HG03565 (cell line): Measurements from ENCODE around the gene TBC1D22A.

Experiments used
- ATAC-seq: cut with Tn5 transposase; IDR thresholded peaks from one replicate; pipeline ENCODE4 v1.9.1; 2021; ENCODE audit warnings: mild to moderate bottlenecking, moderate library complexity; ENCODE audit not compliant: unreplicated experiment

The TBC1D22A gene

DNA sequence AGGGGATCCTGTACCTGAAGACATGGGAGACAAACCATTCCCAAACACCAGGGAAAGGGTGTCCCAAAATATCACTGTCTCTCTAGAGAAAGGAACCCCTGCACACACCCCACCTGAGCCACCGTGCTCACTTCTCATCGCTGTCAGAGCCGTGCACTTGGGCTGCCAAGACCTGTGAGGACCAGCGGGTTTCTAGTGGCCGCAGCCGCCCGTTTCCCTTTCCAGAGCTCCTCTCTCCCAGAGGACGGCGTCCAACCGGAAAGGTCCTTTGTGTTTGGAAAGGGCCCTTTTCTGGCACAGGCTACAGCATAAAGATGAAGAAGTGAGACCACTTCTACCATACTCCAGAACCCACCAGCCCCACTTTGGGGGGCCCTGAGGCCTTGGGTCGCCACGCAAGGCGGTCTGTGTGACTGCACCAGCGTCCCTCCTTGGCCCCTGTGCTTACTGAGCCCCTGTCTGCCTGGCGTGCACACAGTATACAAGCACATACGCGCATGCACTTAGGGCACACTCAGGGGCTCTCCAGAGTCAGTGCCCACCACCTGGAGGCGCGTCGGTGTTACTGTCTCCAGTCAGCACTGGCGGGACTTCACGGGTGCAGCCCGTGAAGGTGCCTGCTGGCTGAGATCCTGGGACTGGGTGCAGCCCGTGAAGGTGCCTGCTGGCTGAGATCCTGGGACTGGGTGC, 381.8 kb downstream of the TBC1D22A start:
- no peak for ATAC-seq

DNA sequence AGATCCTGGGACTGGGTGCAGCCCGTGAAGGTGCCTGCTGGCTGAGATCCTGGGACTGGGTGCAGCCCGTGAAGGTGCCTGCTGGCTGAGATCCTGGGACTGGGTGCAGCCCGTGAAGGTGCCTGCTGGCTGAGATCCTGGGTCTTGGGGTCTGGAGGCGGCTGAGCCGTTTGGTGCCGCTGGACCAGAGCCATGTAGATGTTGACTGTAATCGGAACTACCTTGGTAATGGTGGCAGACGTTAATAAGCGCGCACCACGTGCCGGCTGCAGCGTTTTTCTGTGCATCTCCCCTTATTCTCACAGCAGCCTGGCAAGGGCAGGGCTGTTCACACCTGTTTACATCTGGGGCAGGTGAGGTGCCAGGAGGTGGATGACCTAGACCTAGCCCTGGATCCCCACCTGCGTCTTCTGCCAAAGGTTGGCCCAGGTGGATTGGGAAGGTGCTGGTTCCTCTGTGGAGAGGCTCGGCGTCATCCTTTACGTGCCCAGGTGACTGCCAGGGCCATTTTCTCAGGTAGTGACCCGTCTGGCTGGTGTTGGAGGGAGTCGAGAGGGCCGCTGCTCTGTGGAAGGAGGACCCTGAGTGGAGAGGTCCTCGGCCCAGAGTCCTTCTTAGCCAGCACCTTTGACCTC, 382.5 kb downstream of the TBC1D22A start:
- ATAC-seq = no peak

DNA sequence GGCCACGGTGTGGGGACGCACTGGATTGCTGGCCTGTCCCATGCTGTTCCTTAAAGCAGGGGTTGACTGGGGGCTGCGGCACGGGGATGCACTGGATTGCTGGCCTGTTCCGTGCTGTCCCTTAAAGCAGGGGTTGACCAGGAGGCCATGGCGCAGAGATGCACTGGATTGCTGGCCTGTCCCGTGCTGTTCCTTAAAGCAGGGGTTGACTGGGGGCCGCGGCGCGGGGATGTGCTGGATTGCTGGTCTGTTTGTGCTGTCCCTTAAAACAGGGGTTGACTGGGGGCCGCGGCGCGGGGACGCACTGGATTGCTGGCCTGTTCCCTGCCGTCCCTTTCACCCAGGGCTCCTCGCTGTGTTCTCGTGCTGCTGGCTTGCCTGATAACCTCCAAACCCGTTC, 383.4 kb downstream of the TBC1D22A start:
- ATAC-seq = no peak

DNA sequence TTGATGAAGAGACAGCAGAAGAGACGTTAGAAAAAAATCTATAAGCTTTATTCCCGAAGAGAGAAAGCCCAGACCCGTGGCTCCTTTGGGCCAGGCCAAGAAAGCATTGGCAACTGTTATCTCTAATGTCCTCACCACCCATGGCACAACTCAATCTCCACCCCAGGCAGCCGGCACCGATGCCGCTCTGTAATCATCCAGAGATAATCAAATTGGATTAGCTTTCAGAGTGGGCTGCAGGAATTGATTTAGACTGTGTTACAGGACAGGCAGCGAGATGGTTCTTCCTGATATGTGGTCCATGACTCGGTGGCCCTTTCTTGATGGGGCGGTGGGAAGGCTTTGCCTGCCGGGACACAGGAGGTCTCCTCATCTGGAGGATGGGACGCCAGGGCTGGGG, 383.9 kb downstream of the TBC1D22A start:
- ATAC-seq = no peak

DNA sequence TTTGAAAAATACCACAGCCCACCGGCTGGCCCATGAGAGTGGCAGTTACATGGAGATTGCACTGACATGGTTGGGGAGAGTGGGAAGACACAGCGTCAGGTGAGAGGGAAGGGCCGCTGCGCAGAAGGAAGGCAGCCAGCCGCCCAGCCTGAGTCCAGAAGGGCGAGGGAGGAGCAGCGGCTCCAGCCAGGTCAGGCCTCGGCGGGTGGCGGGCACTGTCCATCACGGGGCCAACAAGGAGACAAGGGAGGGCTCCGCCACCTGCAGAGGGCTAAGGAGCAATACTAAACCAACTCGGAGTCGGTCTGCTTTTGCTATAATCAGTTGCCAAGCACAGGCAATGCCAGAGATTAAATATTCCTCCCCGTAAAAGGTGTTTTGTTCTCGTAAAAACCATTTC, 384.5 kb downstream of the TBC1D22A start:
- no peak for ATAC-seq

DNA sequence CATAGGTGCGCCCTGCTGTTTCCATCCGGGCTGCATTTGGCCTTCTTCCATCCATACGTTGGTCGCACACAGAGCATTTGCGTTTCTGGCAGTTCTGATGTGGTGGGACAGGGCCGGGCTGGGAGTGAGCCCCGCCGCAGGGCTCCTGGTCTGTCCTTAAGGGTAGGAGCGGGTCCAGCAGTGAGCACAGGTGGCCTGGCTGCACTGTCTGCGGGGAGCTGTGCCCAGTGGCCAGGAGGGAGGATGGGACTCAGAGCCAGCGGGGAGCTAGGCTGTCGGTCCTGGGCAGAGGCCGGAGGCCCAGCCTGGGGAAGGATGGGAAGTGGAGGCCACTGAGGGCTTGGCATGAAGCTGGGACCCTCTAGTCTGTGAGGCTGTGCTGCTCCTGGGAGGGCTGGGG, 385.1 kb downstream of the TBC1D22A start:
- ATAC-seq = no peak

DNA sequence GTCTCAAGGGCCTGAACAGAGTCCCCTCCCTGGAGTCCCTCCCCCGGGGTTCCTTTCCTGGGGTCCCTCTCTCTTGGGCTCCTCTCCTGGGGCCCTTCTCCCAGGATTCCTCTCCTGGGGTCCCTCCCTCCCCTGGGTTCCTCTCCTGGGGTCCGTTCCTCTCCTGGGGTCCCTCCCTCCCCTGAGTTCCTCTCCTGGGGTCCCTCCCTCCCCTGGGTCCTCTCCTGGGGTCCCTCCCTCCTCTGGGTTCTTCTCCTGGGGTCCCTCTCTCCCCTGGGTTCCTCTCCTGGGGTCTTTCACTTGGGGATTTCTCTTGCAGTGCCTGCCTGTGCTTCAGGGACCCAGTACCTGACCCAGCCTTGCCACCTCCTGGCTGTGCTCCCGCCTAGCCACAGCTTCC, 386.1 kb downstream of the TBC1D22A start:
- no peak for ATAC-seq

DNA sequence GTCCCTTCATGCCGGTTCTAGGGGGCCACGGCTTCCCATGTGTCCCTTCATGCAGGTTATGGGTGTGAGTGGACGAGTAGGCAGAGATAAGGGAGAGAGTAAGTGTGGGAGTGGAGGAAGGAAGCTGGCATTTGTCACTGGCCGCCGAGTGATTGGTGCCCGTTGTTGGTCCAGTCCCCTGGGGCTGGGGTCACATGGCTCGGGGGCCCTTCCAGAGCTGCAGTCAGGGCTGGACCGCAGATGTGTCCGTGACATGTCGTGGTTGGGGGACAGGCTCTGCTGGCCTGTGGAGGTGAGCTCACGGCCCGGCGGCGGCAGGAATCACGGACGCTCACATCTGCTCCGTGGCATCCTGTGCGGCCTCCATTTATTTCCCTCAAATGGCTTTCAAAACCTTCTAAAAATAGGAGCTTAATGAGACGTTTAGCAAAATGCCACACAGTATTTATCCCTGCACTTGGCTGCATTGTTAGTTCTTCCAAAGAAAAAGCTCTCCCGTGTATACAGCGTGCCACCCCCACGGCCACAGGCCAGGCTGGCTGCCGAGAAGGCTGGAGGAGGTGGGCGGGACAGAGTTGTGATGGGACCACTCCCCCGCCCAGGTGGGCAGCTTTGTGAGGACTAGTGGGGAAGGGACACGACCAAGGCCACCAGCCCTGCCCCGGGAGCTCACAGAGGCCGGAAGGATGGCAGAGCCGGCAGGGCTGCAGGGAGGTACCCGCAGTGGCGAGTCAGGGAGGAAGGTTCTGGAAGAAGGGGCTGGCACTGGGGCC, 386.7 kb downstream of the TBC1D22A start:
- no peak for ATAC-seq

DNA sequence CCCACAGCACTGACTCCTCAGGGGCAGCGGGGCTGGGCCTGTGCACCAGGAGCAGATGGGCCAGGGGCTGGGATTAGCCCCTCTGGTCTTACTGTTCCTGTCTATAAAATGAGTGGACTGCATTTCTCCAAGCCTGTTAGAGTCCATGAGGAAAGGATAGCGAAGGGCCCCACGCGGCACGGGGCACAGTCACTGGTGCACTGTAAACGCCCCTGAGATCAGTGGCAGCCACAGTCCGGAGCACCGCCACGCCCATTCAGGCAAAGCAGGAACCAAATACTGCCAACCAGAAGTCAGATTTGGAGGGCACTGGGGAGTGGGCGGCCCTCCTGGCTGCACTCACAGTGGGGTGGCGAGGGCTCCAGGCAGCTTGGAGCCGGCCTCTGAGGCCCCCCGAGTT, 387.5 kb downstream of the TBC1D22A start:
- ATAC-seq = no peak

DNA sequence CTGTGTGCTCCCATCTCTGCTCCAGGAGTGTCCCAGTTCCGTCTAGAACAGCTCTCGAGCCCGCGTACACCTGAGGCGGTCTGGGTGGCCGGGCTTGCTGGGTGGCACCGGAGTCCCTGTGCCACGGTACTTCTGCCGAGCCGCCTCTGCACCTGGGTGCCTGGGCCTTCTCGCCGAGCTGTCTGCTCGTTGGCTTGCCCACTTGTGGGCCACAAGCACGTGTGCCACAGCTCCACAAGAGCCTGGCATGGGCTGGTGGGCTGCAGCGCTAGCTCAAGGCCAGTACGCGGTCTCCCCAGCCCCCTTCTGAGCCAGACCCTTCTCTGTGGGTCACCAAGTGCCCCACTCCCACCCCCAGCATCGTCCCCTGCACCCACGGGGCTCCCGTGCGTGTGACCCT, 388.0 kb downstream of the TBC1D22A start:
- no peak for ATAC-seq

DNA sequence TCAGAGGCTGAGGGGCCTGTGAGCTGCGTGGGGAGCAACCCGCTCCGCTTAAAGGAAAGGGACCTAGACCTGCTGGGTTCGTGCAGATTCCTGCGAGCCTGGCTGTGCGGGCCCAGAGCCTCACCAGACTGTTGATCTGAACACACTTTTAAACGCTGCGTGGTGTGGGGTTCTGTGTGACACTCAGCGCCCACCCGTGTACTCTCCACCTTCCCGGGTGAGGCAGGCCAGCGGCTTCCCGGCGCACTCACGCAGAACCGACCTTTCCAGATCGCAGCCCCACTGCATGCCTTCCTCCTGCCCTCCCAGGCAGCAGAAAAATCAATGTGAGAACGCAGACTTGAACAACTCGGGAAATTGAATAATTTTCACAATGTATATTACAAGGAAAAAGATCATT, 388.6 kb downstream of the TBC1D22A start:
- no peak for ATAC-seq

DNA sequence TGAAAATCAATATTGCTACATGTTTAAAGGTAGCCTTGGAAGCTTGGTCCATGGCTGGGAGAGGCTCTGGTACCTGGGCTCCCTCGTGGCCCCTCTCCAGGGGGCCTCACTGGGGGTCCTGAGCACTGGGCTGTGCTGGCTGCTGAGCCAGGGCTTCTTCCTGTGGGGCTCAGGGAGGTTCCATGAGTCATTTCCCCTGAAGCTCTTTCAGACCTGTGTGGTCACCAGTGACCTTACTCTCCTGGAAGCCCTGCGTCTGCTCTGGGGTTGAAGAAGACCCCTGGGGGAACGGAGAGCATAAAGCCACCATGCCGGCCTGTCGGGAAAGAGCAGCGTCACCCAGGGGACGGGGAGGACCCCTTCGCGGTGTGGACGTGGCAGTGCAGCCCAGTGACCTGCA, 389.0 kb downstream of the TBC1D22A start:
- ATAC-seq = no peak

DNA sequence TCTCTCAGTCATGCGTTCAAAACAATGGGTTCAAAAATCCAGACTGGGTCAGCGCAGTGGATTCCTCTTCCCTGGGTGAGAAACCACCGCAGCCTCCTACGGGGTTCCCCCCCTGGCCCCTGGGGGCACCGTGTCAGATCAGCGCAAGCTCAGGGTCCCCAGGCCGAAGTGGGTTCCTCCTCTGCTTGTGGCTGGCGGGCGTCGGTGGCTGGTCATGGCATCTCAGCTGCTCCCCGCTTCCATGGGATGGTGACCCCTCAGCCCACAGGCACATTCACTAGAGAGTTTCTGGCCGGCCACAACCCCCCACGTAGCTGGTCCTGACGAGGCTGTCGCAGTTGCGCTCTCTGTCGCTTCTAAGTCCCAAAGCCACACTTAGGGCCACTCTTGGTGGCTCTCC, 389.8 kb downstream of the TBC1D22A start:
- no peak for ATAC-seq

DNA sequence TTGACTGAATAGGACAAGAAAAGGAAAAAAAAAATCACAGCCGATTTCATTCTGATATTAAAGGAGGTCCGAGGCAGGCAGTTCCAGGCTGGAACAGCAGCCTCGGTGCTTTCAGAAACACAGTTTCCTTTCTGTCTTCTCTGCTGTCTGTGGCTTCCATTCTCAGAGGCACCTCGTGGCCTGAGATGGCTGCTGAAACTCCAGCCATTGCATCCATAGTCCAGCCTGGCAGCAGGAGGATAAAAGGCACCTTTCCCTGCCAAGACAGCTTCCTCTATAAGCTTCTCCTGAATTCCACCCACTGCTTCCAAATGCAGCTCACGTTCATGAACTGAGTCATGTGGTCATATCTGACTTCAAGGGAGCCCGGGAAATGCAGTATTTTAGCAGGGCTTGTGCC, 390.5 kb downstream of the TBC1D22A start:
- no peak for ATAC-seq

DNA sequence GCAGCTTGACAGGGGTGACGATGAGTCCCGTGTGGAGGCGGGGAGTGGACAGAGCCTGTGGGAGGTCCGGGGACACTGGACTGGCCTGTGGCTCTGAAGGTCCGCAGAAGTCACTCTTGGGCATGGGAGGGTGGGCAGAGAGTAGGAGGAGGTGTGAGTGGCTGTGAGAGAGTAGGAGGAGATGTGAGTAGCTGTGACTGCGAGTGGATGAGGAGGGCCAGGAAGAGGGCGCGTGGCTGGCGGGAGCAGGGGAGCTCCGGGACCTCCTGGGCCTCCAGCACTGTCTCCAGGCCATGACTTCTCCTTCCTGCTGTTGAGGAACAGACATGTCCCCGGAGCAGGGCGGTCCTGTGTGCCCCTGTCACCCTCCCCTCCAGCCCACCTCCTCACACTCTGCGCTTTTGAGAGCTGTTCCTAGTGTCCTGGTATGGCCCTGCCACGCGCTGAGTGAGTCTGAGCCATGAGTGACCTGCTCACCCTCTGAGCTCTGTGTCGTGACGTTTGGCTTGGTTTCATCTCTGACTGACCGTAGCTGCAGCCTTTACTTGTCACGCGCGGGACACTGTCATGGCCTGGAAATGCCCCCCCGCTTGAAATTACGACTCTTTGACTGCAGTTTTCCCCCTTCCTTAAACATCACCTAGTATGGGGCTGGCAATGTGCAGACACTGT, 391.5 kb downstream of the TBC1D22A start:
- no peak for ATAC-seq

DNA sequence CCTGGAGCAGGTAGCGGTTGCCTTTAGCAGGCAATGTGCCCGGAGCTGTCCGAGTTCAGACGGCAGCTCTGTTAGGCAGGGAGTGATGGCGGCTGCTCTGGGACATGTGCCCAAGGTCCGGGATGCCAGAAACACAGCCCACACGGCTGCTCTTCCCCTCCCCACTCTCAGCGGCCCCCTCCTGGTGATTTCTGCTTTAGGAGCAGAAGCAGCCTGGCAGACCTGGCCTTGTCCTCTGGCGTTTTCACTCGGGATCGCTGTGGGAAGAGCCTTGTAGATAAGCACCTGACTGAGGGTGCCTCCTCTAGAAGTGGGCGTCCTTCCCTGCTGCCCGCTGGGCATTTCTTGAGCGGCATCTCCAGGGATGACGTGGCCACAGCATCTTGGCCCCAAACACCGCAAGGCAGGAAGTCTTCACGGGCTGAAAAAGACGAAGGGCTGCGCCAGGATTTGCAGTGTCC, 392.2 kb downstream of the TBC1D22A start:
- no peak for ATAC-seq

DNA sequence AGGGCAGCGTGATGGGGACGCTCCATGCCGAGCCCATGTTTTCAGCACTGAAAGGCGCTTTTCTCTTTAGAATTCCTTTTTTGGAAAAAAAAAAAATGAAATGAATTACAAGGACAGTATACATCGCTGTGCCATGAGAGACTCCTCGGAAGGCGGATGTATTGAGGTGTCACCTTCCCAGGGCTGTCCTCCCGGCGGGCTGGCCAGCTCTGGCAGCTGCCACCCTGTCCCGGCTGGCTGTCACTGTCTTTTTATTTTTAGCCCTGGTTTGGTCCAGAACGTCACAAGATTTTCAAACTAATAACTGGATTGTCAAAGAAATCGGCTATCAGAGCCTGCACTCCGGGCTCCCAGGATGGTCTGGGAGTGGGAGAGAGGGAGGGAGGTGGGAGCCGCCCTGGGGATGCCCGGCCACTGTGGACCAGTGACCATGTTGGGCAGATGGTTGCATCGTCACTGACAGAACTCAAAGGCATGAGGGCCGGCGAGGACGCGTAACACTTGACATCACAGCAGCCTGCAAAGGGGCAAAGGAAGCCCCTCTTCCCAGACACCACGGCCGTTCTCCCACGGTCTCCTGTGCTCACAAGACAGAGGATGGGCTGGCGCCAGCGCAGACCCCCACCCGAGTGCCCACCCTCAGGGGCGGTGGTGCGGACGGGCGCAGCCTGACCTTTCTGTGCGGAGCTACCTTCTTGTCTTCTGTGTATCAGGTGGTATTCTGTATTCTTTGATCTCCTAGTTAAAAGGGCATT, 392.9 kb downstream of the TBC1D22A start:
- ATAC-seq = no peak

DNA sequence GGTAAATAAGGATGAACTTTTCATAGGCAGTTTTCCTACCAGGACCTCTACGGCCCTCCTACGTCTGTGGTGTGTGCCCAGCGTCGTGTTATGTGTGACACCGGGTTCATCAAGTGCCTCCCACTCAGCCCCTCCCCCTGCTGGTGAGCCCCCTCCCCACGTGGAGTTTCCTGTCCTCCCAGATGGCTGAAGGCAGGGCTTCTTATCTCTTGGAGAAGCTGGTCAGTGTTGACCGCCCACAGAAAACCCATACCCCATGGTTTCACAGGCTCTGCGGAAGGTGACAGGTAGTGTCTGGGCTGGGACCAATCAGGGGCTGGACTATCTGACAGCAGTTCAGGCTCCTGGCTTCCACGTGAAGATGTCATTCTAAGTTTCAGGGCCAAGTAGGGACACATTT, 393.5 kb downstream of the TBC1D22A start:
- ATAC-seq = no peak

DNA sequence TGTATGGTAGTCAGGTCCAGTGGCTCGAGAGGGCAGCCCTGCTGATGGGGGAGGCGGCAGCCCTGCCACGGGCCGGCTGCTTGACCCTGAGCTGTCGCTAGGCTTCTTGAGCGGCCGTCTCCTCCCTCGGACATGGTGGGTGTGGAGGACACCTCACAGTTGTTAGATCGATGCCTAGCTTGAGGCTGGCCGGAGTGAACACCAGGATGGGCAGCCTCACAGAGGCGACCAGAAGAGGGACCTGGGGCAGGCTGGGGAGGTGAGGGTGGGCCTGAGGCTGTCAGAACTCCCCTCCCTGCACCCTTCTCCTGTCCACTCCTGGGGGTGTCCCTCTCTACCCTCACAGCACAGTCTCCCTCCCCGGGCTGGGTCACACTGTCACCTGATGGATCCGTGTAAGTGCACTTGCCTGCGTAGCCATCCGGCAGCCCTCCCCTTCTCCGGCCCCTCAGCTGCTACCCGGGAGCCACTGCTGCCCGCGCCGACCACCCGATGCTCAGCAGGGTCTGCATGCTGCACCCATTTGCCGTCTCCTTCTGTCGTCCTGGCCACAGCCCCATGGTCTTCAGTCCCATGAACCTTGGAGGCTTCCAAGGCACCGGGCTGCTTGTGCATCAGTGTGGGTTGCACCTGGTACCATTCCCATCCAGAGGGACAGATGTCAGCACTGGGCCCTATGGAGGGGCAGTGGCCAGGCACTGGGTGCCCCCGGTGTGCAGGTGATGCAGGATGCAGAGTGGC, 394.1 kb downstream of the TBC1D22A start:
- ATAC-seq = no peak

DNA sequence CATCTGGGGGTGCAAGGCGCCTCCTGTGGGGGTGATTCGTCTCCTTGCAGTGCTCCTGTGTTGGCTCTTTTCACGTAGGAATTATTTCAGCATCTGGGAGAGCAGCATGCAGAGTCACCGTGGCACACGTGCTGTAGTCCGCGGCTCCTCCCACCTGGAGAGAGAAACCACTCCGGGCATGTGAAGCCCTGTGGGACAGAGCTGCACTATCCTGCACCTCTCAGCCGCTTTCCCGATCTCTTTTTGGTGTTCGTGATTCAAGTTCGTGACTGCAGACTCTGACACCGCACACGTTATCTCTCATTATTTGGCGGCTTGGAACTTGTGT, 394.6 kb downstream of the TBC1D22A start:
- ATAC-seq = no peak
